HepG2 (cell line): ENCODE data around the gene XXYLT1. TPM values are rescaled to one million over a fixed set of nuclear protein-coding genes. Genes with fewer than 3 reads are reported as not detected.

Experiments used
- ATAC-seq: fragments of 200-7000 bp; cut with Tn5 transposase; 3 replicates; pipeline ENCODE4 v1.9.1; 2020; ENCODE audit warnings: mild to moderate bottlenecking, moderate library complexity
- BruUV-seq: library from RNA; stranded (reverse); fragments of 400-500 nt; replicated peaks from 2 replicates; lab custom pipeline; 2021; lab: Mats Ljungman, UMichigan
- CTCF ChIA-PET: fragments of 300-600 bp; formaldehyde crosslinking; extraction: SDS; loops from one replicate; lab custom pipeline; 2021; ENCODE audit warnings: low total read pairs, inconsistent platforms, low intra/inter-chr PET ratio; lab: Yijun Ruan, JAX
- POLR2A ChIA-PET: fragments of 350-600 bp; sonication (Branson Sonifier 250); formaldehyde crosslinking; loops from one replicate; lab custom pipeline; 2020; ENCODE audit warnings: antibody characterized with exemption, inconsistent platforms; lab: Yijun Ruan, JAX
- DNase-seq: peaks from one replicate; pipeline ENCODE4 v3.0.0-alpha.2; 2015; ENCODE audit warnings: low spot score
- FAIRE-seq: peaks from 3 replicates; lab custom pipeline; 2011; peaks lifted over from hg19 to GRCh38; lab: Jason Lieb, UNC
- H2AFZ ChIP-seq: one replicate; pipeline ENCODE4 v1.6.1; 2011; ENCODE audit warnings: low read length, inconsistent platforms
- H3K27ac ChIP-seq: fragments of 300-600 bp; 3 replicates; pipeline ENCODE4 v1.8.0; 2011; ENCODE audit warnings: mixed run types, mild to moderate bottlenecking, mixed read lengths, low read length, inconsistent platforms; ENCODE audit not compliant: insufficient read depth; ENCODE audit errors: extremely low read length
- H3K27me3 ChIP-seq, 2 experiments: fragments of 200-600 bp in 1 of 2; 2 replicates in 1 of 2; 3 replicates in 1 of 2; pipeline versions ENCODE4 v1.6.0 to v1.8.0; 2011; ENCODE audit warnings: low read length in 2 of 2, mild to moderate bottlenecking in 2 of 2, moderate library complexity in 2 of 2, inconsistent platforms in 1 of 2; ENCODE audit not compliant: insufficient read depth in 2 of 2, control insufficient read depth in 1 of 2
- H3K36me3 ChIP-seq, 2 experiments: fragments of 200-600 bp in 1 of 2; replicated peaks in 1 of 2; 2 replicates in 1 of 2; 3 replicates in 1 of 2; pipeline versions ENCODE4 v1.5.1 to v1.8.0; 2011; ENCODE audit warnings: low read length in 2 of 2, inconsistent platforms in 1 of 2; ENCODE audit not compliant: insufficient read depth in 2 of 2, control insufficient read depth in 1 of 2
- H3K4me1 ChIP-seq: 2 replicates; pipeline ENCODE4 v1.5.1; 2012; ENCODE audit warnings: low read length, inconsistent platforms; ENCODE audit not compliant: insufficient read depth
- H3K4me2 ChIP-seq: 2 replicates; pipeline ENCODE4 v1.6.0; 2011; ENCODE audit warnings: low read depth, low read length, inconsistent platforms
- H3K4me3 ChIP-seq, 3 experiments: fragments of 200-600 bp in 1 of 3; sonication (generic), shearing (Covaris generic) in 1 of 3; replicated peaks in 1 of 3; 2 replicates each; pipeline ENCODE4 v1.5.1; 2011 to 2016; ENCODE audit warnings: low read length in 3 of 3, inconsistent platforms in 2 of 3, low read depth in 2 of 3, mild to moderate bottlenecking in 2 of 3, control low read depth in 1 of 3, mixed read lengths in 1 of 3; ENCODE audit not compliant: insufficient read depth in 1 of 3
- H3K79me2 ChIP-seq: one replicate; pipeline ENCODE4 v1.6.1; 2011; ENCODE audit warnings: low read length, inconsistent platforms; ENCODE audit not compliant: insufficient read depth
- H3K9ac ChIP-seq: 2 replicates; pipeline ENCODE4 v1.6.0; 2011; ENCODE audit warnings: mild to moderate bottlenecking, low read depth, low read length, inconsistent platforms; ENCODE audit not compliant: insufficient read depth
- H3K9me3 ChIP-seq: 2 replicates; pipeline ENCODE4 v1.5.1; 2012; ENCODE audit warnings: mild to moderate bottlenecking, low read length
- H4K20me1 ChIP-seq: 2 replicates; pipeline ENCODE4 v1.6.0; 2011; ENCODE audit warnings: inconsistent platforms, mild to moderate bottlenecking, low read length, moderate library complexity; ENCODE audit not compliant: insufficient read depth
- MIER2 ChIP-seq: IDR thresholded peaks from 2 replicates; pipeline ENCODE4 v1.6.1; 2016; ENCODE audit warnings: missing biosample characterization, missing genetic modification reagents
- PTBP1 ChIP-seq: fragments of 200-400 bp; formaldehyde crosslinking; IDR thresholded peaks from 2 replicates; pipeline ENCODE4 v1.6.1; 2018; ENCODE audit warnings: low read length, low read depth; ENCODE audit not compliant: poor library complexity, severe bottlenecking
- SALL1 ChIP-seq: sonication (generic); formaldehyde crosslinking; IDR thresholded peaks from 2 replicates; pipeline ENCODE4 v1.8.0; 2022; ENCODE audit warnings: mild to moderate bottlenecking, missing genetic modification reagents
- SSRP1 ChIP-seq: IDR thresholded peaks from 2 replicates; pipeline ENCODE4 v1.6.1; 2016; ENCODE audit warnings: control low read depth
- SYNCRIP ChIP-seq: fragments of 200-400 bp; formaldehyde crosslinking; IDR thresholded peaks from 2 replicates; pipeline ENCODE4 v1.6.1; 2018; ENCODE audit warnings: mild to moderate bottlenecking, low read depth, low read length; ENCODE audit not compliant: insufficient read depth
- ZNF136 ChIP-seq: sonication (generic); formaldehyde crosslinking; IDR thresholded peaks from 2 replicates; pipeline ENCODE4 v1.8.1; 2022; ENCODE audit warnings: low read depth, mild to moderate bottlenecking, moderate library complexity, missing genetic modification reagents
- ZNF816 ChIP-seq: sonication (generic); formaldehyde crosslinking; IDR thresholded peaks from 2 replicates; pipeline ENCODE4 v1.8.0; 2022; ENCODE audit warnings: missing genetic modification reagents, mild to moderate bottlenecking, borderline replicate concordance
- WGBS: methylation state at CpG from one replicate; pipeline ENCODE4 v1.1.6; 2017; ENCODE audit warnings: low lambda C conversion rate; 5-methylcytosine and 5-hydroxymethylcytosine counted together
- in situ Hi-C: cut with HindIII; loops from 2 replicates; pipeline ENCODE4 v1.10.0; 2017; ENCODE audit warnings: low pct_unique_long_range_greater_than_20kb; ENCODE audit not compliant: extremely low pct_ligation_motif_present
- intact Hi-C: fragments of 100-400 bp; cut with micrococcal nuclease; formaldehyde crosslinking; loops from one replicate; pipeline ENCODE4 v1.10.0; 2022; ENCODE audit not compliant: unreplicated experiment
- polyA plus RNA-seq, 8 experiments: library from polyadenylated mRNA; depleted of rRNA in 3 of 8; stranded (reverse) in 7 of 8; unstranded in 1 of 8; fragments of >200 nt; fragmentation: Illumina TruSeq in 4 of 8; extraction: Trizol in 4 of 8; gene quantifications; 2 replicates each; pipeline versions ENCODE4 v1.2.1 to v1.2.3, GENCODE V29; 2011 to 2016; ENCODE audit warnings: low read depth in 4 of 8, missing spikeins in 1 of 8, mixed read lengths in 1 of 8; ENCODE audit not compliant: insufficient read depth in 1 of 8
- total RNA-seq, 5 experiments: library from RNA; depleted of rRNA; stranded (reverse); fragments of >200 nt; fragmentation: Illumina TruSeq; extraction: Trizol; gene quantifications; 2 replicates each; pipeline ENCODE4 v1.2.3, GENCODE V29; 2016; ENCODE audit warnings: low read depth in 1 of 5
- TF ChIP-seq, protein P1 (sequence below): fragments of 450-650 bp; IDR thresholded peaks from 2 replicates; pipeline ENCODE4 v1.6.1; 2016
- TF ChIP-seq, protein P2 (sequence below): sonication (generic); formaldehyde crosslinking; IDR thresholded peaks from 2 replicates; pipeline ENCODE4 v1.4.0; 2020; ENCODE audit warnings: missing genetic modification reagents
- TF ChIP-seq, protein P3 (sequence below): sonication (generic); formaldehyde crosslinking; IDR thresholded peaks from 2 replicates; pipeline ENCODE4 v1.9.0; 2022; ENCODE audit warnings: missing genetic modification reagents, mild to moderate bottlenecking, borderline replicate concordance

XXYLT1 gene
- total and polyA plus RNA-seq, 2 of the 13 experiments (the other 11 are each of a cell fraction or from before 2014, with no cell fraction given) = 17.7 to 19.0 TPM

DNA sequence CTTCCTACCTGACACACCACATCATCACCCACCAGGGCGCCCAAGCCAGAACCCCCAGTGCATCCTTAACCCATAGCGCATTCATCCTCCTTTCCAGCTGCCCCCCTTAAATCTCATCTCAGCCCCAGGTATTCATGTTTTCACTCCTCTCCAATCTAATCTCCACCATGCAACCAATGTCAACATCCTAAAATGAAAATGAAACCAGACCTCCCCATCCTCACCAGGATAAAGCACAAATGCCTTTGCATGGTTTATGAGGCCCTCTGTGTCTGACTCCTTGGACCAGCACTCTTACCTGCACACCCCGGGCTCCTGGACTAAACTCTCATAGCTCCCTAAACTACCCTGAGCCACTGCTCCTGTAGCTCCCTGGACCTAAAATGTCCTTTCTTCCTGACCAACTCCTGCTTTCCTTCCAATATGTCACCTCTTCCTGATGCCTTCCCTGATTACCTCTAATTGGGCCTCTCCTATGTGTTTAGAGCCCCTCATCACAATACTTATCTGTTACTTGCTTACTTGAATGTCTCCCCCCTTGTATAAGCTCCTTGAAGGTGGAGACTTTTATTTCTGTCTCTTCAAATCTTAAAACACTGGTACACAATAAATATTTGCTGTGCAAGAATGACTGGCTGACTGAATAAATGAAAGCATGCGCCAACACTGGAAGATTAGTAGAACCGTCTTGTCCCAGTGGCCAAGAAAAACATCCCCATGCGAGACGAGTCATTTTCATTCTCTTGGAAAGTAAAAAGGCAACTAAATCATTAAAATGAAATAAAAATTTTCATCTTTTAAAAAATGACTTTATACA is 142.5 kb downstream of the XXYLT1 start (continued):
- TF ChIP-seq, protein P1, sequence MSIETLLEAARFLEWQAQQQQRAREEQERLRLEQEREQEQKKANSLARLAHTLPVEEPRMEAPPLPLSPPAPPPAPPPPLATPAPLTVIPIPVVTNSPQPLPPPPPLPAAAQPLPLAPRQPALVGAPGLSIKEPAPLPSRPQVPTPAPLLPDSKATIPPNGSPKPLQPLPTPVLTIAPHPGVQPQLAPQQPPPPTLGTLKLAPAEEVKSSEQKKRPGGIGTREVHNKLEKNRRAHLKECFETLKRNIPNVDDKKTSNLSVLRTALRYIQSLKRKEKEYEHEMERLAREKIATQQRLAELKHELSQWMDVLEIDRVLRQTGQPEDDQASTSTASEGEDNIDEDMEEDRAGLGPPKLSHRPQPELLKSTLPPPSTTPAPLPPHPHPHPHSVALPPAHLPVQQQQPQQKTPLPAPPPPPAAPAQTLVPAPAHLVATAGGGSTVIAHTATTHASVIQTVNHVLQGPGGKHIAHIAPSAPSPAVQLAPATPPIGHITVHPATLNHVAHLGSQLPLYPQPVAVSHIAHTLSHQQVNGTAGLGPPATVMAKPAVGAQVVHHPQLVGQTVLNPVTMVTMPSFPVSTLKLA = no peak
- TF ChIP-seq, protein P2, sequence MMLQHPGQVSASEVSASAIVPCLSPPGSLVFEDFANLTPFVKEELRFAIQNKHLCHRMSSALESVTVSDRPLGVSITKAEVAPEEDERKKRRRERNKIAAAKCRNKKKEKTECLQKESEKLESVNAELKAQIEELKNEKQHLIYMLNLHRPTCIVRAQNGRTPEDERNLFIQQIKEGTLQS (CRISPR knock-in tag) = no peak
- no peak for TF ChIP-seq MIER2 (CRISPR knock-in tag)
- TF ChIP-seq, all 625 proteins: peak for 0

GRCh38 chr3:195126056-195126605 is 144.8 kb downstream of the XXYLT1 start:
- no peaks in the 10 kb centered on the region for H3K79me2 ChIP-seq
- 98% methylated on average over 14 of the region's 14 CpGs for WGBS
- H3K27ac ChIP-seq = no peak overlapping the region
- H3K4me1 ChIP-seq = peaks cover 36% of the 10 kb centered on the region
- no peak for FAIRE-seq
- POLR2A ChIA-PET = no interaction called here
- in situ Hi-C loops (no loop called here), intact Hi-C loops (no loop called here)
- CTCF ChIA-PET = no interaction called here
- no peaks in the 10 kb centered on the region for H3K27me3 ChIP-seq
- H3K4me2 ChIP-seq = no peak overlapping the region
- no peak overlapping the region for H3K9ac ChIP-seq
- H3K36me3 ChIP-seq = no peaks in the 10 kb centered on the region
- no peaks in the 10 kb centered on the region for H3K9me3 ChIP-seq
- no peak for ATAC-seq
- H4K20me1 ChIP-seq = no peaks in the 10 kb centered on the region
- H3K4me3 ChIP-seq = no peak overlapping the region
- BruUV-seq = no TSS peak
- no peak for DNase-seq
- no peak overlapping the region for H2AFZ ChIP-seq
- TF ChIP-seq PTBP1 (no peak), SYNCRIP (no peak), SALL1 (CRISPR knock-in tag) (no peak), ZNF816 (CRISPR knock-in tag) (no peak), SSRP1 (no peak), ZNF136 (no peak)
- TF ChIP-seq, protein P1 = no peak
- TF ChIP-seq, protein P3, sequence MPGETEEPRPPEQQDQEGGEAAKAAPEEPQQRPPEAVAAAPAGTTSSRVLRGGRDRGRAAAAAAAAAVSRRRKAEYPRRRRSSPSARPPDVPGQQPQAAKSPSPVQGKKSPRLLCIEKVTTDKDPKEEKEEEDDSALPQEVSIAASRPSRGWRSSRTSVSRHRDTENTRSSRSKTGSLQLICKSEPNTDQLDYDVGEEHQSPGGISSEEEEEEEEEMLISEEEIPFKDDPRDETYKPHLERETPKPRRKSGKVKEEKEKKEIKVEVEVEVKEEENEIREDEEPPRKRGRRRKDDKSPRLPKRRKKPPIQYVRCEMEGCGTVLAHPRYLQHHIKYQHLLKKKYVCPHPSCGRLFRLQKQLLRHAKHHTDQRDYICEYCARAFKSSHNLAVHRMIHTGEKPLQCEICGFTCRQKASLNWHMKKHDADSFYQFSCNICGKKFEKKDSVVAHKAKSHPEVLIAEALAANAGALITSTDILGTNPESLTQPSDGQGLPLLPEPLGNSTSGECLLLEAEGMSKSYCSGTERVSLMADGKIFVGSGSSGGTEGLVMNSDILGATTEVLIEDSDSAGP (CRISPR knock-in tag) = no peak
